CD4-positive, alpha-beta T cell treated with Interleukin-6 at 100 ng/mL for 8 hours (primary cell): ENCODE data around the gene ATF7IP.

ENCODE experiments used
- DNase-seq: peaks from one replicate; pipeline ENCODE4 v3.0.0-alpha.2; 2020; ENCODE audit warnings: mixed read lengths, low spot score

Gene ATF7IP

DNA sequence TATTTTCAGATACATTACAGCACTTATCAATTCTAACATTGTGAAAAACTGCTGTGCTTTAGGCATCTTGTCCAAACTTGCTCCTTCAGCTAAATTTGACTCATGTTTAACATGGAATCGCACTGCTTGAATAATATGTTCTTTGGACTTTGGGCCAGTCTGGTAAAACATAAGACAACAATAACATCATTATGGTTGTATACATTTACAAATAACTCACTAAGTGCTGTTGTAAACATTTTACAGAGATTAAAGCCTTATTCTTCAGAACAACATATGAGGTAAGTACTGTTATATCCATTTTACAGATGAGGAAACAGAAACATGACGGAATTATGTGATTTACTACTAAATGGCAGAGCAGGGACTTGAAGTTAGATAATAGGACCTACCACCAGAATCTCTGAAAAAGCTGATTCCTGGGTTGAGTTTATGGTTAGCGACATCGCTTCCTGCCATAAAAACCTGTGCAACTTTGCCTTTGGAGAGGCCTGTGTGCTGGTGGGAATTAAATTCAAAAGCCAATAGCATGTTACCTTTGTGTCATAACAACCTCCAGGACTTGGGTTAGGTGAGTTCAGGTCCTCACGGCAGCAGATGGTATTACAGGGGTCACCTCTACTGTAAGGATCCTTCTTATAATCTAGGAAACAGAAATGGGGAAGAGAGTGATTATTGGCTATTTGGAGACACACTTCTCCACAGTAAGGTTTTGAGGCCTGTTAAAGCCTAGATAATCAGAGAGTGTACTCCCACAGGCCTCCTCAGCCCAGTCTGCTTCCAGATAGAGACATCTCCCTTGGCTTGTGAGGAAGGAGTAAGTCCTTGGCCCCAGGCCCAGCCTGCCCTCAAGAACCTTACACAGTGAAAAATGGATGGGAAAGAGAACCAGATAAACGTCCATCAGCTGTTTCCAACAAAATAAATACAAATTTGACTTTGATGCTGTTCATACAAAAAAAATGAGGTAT, 140.4 kb downstream of the ATF7IP start:
- no peak for DNase-seq

DNA sequence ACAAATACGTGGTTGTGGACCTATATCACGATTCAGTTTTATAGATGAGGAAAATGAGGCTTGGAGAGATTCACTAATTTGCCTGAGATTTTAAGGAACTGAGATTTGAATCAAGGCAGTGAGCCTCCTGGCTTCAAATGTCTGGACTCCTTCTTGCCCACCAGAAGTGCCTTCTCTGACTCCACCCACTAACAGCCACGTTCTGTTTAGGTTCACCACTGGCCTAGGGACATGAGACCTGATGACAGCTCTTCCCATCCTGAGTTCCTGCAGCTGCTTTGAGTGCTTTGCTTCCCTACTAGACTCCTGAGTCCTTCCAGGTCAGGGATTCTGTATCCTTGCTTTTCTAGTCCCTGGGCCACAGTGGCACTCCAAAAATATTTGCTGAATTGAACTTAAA, 145.1 kb downstream of the ATF7IP start:
- no peak for DNase-seq

DNA sequence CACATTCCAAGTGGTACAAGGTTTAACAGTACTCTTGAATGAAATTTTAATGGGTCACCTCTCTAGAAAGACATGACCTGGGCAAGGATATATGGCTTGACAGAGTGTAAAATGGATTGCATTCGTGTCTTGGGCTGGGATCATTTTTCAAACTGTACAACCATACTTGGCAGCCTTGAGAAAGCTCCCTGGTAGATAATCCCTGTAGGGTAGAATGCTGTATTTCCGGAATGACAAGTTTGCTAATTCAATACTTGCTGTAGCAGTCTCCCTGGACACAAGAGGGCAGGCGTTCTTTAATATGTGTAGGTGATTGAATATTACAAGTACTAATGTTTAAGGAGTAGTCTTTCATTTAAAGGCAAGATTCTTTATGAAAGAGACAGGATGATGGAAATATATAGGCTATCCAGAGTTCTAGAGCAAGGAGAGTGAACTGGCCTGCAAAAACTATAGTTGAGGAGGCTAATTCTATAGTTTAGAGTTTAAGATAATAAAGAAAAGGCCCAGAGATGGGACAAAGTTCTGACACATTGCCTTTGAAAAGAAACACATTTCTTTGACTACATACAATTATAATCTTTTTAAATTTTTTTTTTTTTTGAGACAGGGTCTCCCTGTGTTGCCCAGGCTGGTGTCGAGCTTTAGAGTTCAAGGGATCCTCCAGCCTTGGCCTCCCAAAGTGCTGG, 148.8 kb downstream of the ATF7IP start:
- no peak for DNase-seq

DNA sequence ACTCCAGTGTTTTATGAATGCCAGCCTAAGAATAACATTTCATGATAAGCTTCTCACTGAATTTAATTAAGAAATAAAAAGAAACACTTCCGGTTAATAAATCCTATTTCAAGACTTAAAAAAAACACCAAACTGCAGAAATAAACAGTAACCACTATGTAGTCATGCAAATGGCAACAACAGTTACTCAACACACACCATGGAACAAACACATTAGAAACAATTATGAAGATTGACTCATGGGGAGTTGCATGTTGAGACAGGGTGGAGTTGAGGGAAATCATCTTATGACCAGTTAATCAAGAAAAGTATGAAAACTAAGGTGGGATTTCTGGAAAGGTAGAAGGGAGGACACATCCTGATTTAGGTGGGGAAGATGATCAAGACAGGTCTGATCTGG, 149.5 kb downstream of the ATF7IP start:
- DNase-seq: no peak

DNA sequence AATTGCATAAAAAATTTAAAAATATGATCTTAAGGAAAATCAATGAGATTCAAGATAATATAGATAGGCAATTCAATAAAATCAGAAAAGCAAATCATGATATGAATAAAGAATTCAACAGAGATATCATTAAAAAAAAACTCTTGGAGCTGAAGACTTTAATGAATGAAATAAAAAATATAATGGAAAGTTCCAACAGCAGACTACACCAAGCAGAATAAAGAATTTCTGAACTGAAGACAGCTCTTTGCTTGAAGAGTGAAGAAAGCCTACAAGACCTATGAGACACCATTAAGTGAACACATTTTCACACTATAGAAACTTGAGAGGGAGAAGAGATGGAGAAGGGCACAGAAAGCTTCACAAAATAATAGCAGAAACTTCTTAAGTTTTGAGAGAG, 156.3 kb downstream of the ATF7IP start:
- DNase-seq: no peak

DNA sequence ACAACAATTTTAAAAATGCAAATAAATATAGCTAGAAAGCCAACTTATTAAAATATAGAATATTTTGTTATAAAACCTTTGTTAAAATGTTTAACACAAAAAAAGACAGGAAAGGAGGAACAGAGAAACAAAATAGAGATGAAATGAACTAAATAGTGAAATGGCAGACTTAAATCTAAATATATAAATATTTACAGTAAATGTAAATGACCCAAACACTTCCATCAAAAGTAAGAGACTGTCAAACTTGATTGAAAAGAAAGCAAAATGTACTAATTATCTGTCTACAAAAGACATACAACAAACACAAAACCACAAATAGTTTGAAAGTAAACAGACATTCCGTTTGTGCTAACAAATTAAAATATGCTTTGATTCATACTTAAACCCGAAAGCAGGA, 160.5 kb downstream of the ATF7IP start:
- no peak for DNase-seq

DNA sequence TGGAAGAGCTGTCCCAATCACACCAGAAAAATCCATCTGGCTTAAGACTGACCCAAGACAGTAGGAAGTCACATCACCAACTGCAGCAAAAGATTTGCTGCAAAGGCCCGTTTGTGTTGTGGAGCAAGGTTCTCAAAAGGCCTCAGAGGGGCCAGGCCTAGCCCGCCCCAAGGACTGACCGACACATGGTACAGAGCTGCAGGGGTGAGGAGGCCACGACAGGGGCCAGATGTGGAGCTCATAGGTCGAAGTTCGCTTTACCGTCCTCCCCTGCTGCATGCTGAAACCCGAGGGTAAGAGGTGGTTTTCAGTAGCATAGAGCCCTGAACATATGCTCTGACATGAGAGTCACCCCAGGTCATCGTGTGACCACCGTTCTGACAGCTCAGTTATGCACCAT, 166.7 kb downstream of the ATF7IP start:
- no peak for DNase-seq

DNA sequence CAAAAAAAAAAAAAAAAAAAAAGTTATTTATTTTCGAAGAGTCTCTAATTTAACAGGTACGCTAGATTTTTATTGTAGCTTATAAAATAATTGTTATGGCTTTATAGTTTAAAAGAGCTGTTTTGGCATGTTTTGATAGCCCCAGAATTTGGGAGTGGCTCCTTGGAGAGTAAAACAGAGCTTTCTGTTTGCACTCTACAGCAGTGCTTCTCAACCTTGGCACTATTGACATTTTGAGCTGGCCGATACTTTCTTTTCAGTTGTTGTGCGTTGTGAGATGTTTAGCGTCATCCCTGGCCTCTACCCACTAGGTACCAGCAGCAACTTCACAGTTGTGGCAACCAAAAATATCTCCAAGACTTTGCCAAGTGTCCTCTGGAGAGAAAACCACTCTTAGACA, 171.6 kb downstream of the ATF7IP start:
- no peak for DNase-seq

DNA sequence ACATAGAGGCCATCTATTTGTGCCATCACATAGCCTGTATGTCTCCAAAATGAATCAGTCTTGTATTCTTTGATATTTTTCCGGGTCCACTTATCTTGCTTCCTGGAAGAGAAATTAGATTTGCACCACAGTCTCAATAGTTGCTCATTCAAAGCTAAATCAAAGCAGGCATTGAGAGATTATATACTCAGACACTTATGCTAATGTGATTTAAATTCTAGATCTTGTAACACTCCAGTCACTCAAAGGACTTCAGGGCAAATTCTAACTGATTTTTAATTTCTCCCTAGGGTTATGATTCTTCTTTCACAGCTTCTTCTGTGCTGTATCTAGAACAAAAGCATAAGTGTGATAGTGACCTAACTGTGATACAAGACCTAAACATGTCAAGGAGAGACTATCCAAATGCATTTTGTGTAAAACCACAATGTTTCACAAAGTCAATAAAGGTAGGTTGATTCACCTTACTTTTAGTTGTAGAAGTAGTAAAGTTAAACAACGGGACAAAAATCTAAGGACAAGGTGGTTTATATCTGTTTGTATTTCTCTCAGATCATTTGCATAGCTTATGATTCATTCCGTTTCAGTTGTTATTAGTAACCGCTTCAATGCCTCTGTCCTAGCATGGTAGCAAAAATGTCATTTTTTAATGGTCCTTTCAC, 175.4 kb downstream of the ATF7IP start:
- DNase-seq: no peak

DNA sequence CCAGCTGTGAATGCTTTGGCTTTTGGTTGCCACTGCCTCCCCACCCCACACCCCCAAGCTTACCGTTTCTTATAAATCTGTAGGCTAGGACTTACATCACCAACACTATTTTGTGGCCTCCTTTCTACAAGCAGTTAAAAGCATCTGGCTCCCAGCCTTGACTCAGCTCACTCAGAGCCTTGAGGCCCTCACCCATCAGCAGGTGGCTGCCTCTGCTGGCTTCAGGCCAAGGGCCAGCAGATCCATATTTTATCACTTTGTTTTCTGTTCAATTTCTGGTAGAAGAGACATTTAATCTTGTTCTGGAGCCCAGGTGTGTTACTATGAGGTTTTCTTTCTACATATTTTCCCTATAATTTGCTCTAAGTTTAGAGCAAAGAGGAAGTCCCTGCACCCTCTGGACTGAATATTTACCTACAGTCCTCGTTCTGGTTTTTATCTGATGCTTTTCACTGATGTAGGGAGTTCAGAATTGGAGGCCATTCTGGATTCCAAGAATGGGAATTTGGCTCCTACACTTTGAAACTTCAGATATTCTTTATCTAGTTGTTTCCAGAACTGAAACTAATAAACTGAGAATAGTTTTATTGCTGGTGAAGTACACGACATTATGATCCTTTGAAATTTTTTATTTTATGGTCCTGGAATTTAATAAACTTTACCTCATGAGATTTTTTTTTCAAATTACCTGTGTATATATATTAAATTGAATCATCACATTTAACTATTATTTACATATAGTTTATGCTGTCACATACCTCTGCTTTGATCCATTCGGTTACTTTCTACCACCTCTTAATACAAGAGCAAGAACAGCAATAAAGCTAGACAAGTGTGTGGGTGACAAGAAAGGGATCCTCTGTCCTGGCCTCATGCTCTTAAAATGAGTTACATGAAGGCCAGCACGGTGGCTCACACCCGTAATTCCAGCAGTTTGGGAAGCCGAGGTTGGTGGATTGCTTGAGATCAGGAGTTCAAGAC, 180.0 kb downstream of the ATF7IP start:
- DNase-seq: no peak

DNA sequence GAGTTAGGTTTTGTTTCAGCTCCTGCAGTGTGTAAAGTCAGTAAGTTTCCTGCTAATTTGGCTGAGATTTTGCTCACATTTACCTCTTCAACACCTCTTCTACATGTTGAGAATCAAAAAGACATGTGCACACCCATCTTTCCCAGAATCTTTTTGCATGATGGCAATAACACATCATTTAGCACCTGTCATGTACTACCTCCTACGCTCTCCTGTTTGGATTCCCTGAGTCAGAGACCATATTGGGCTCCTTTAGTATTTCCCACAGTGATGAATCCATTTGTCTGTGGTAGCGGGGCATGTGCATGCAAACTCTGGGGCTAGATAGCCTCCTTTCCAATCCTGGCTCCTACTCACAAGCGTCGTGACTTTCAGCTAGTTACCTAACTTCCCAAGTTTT, 182.1 kb downstream of the ATF7IP start:
- no peak for DNase-seq

DNA sequence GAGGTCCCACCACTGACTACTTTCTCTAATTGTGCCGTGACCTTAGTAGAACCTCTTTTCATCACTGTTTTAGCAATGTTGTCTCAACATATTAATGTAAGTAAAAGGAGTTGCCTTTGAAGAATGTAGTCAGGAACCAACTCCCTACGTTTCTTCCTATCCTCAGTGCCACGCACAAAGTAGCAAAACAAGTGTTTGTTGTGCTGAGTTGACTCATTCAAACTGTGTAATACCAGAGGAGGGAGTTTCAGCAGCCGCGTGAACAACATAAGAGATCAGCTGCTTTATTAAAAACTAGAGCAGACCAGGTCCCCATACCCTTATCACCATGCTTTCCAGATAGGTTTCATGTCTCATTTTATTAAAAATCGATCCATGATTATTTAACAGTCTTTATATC, 183.1 kb downstream of the ATF7IP start:
- DNase-seq: no peak
